BLaER1 (cell line): Measurements from ENCODE around the gene OCA2.

ENCODE experiments used
- H3K27ac ChIP-seq: shearing (Covaris generic); formaldehyde crosslinking; 2 replicates; pipeline ENCODE4 v1.8.1; 2022
- H3K27me3 ChIP-seq: shearing (Covaris generic); formaldehyde crosslinking; 2 replicates; pipeline ENCODE4 v1.8.1; 2022
- H3K36me3 ChIP-seq: shearing (Covaris generic); formaldehyde crosslinking; 2 replicates; pipeline ENCODE4 v1.8.1; 2022
- H3K4me1 ChIP-seq: shearing (Covaris generic); formaldehyde crosslinking; 2 replicates; pipeline ENCODE4 v1.8.1; 2022
- H3K4me2 ChIP-seq: shearing (Covaris generic); formaldehyde crosslinking; 2 replicates; pipeline ENCODE4 v1.8.1; 2022
- H3K4me3 ChIP-seq: shearing (Covaris generic); formaldehyde crosslinking; 2 replicates; pipeline ENCODE4 v1.8.1; 2022
- H3K9ac ChIP-seq: shearing (Covaris generic); formaldehyde crosslinking; 2 replicates; pipeline ENCODE4 v1.8.1; 2022
- H3K9me3 ChIP-seq: shearing (Covaris generic); formaldehyde crosslinking; 2 replicates; pipeline ENCODE4 v1.8.1; 2022
- H4K20me1 ChIP-seq: shearing (Covaris generic); formaldehyde crosslinking; 2 replicates; pipeline ENCODE4 v1.8.1; 2022
- Cebpa-rat ChIP-seq: shearing (Covaris generic); IDR thresholded peaks from 2 replicates; pipeline ENCODE4 v1.8.1; 2022

OCA2 gene

DNA sequence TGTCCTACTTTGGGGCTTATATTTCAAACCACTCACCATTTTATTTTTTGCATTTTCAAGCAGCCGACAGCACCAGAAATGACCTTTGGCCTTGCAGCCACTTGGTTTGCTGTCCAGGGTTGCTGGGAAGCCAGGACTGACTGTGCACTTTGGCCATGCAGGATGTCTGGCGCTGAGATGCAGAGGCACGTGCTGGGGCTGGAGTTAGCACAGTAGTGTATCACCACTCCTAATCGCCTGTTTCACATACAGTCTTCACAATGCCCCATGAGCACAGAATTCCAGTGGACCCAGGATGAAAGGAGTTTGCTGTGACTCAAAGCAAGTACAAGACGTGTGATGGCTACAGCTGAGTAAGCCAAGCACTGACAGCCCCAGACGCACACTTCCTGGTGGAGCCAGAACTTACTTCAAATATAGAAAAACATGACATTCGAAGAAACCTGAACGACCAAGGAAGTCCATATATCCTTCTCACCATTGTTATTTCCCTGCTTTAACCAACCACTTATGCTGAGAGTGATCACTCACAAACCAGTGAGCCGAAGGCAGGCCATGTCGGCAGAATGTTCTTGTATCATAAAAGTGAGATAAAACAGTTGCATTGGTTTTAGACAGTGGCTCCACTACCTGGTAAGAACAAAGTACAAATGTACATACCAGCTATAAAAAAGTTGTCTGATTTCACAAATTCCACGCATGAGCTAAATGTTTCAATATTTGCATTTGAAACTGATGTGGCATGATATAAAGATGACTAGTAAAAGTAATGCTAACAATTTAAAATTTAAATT lies 16.0 kb downstream of the OCA2 start:
- no peak for TF ChIP-seq Cebpa-rat
- Histone ChIP-seq H4K20me1 (no peaks in the 10 kb centered on the region), H3K4me2 (peak overlapping the region; percentile 24; the same call in 1 of the 2 replicates), H3K9me3 (peaks cover 7% of the 10 kb centered on the region; the same call in 1 of the 2 replicates), H3K4me1 (peaks cover 12% of the 10 kb centered on the region), H3K27ac (no peak overlapping the region), H3K4me3 (no peak overlapping the region), H3K27me3 (no peaks in the 10 kb centered on the region), H3K9ac (no peak overlapping the region), H3K36me3 (no peaks in the 10 kb centered on the region)

DNA sequence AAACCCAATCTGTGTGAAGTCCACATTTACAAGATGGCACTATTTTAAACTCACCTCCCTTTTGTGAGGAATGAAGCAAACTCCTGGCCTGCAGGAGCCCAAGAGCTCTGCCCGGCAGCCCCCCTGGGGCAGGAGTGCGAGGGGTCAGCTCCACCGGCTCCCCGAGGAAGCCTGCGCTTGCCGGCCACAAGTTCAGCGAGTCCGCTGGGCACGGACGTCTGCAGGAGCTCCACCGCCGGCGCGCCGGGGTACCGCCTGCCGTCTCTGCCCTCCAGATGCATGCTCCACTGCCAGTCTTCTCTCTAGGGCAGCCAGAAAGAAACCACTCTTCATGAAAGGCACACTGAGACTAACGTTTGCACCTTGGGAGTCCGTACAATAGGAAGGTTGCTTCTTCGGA lies 17.5 kb downstream of the OCA2 start:
- H3K27ac ChIP-seq = no peak overlapping the region
- H3K4me3 ChIP-seq = no peak overlapping the region
- peaks cover 7% of the 10 kb centered on the region; the same call in 1 of the 2 replicates for H3K9me3 ChIP-seq
- no peak overlapping the region for H3K9ac ChIP-seq
- H3K4me1 ChIP-seq = peaks cover 7% of the 10 kb centered on the region
- no peaks in the 10 kb centered on the region for H3K27me3 ChIP-seq
- H4K20me1 ChIP-seq = no peaks in the 10 kb centered on the region
- H3K4me2 ChIP-seq = no peak overlapping the region
- no peak for TF ChIP-seq Cebpa-rat
- H3K36me3 ChIP-seq = no peaks in the 10 kb centered on the region

DNA sequence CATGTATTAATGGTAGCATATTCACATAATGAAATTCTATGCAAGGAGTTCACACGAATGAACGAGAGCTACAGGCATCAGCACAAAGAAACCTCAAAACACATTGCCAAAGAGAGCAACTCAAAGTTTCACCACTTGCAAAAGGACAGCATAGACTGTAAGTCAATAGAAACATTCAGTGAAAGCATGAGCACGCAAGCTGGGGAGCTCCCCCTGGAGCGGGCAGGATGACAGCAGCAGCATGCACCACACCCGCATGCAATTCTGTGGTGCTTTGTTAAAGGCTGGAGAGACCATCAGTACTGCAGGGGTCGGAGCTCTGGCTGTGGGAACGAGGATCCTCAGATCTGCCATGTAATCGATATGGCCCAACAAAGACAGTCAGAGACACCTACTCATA lies 18.7 kb downstream of the OCA2 start:
- Histone ChIP-seq H3K4me2 (no peak overlapping the region), H3K4me1 (peaks cover 7% of the 10 kb centered on the region), H3K9ac (no peak overlapping the region), H4K20me1 (no peaks in the 10 kb centered on the region), H3K27me3 (no peaks in the 10 kb centered on the region), H3K4me3 (no peak overlapping the region), H3K9me3 (peaks cover 7% of the 10 kb centered on the region; the same call in 1 of the 2 replicates), H3K27ac (no peak overlapping the region), H3K36me3 (no peaks in the 10 kb centered on the region)
- no peak for TF ChIP-seq Cebpa-rat

DNA sequence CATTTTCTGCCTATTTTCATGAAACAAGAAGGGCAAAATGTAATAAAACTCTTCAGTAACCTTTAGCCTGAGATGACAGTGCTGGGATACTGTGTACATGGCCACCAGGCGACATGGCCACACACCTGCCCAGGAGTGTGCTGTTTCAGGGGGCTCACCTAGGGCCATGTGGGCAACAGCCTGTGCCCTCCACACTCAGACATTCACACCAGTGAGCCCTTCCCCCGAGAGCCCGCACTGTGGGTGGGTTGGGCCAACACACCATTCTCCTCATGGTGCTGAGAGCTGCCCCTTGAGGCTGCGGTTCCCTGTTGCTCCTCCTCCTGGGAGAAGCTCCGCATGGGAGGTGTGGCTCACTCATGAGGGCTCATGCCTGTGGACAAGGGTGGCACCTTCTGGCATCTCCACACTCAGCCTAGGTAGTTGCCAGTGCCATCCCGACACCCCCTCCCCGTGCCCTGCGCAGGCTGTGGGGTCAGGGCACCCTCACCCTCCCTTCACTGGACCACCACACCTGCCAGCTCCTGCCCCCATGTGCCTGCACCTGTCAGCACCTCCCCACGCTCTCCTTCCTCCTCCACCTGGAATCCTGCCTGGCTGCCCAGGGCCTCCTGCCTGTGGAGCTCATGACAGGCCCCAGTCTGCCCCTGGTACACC lies 19.7 kb downstream of the OCA2 start:
- H3K4me3 ChIP-seq = no peak overlapping the region
- H3K27me3 ChIP-seq = no peaks in the 10 kb centered on the region
- peaks cover 7% of the 10 kb centered on the region for H3K4me1 ChIP-seq
- no peak for TF ChIP-seq Cebpa-rat
- no peaks in the 10 kb centered on the region for H4K20me1 ChIP-seq
- no peaks in the 10 kb centered on the region for H3K36me3 ChIP-seq
- H3K4me2 ChIP-seq = no peak overlapping the region
- H3K9ac ChIP-seq = no peak overlapping the region
- H3K27ac ChIP-seq = no peak overlapping the region
- H3K9me3 ChIP-seq = peaks cover 7% of the 10 kb centered on the region; the same call in 1 of the 2 replicates

DNA sequence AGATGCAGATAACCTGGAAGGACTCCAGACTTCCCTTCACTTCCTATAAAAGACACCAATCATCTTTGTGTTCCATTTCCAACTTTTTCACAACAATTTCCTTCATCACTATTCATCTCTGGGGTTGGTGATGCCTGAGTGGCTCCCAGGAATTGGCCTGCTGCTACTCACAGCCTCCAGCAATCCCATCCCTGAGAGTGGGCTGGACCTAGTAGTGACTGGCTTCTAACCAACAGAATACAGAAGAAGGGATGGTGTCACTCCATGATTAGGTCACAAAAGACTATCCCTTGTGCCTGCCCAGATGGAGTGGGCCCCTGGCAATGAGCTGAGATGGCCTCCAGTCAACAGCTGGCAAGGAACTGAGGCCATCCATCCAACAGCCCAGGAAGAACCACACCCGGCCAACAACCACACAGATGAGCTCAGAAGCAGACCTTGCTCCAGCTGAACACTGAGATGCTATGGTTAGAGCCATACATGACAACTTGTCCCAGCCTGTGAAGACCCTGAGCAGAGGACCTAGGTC lies 20.9 kb downstream of the OCA2 start:
- Histone ChIP-seq H4K20me1 (no peaks in the 10 kb centered on the region), H3K27me3 (no peaks in the 10 kb centered on the region), H3K9ac (no peak overlapping the region), H3K4me2 (no peak overlapping the region), H3K36me3 (no peaks in the 10 kb centered on the region), H3K9me3 (peaks cover 7% of the 10 kb centered on the region; the same call in 1 of the 2 replicates), H3K4me3 (no peak overlapping the region), H3K4me1 (peaks cover 6% of the 10 kb centered on the region), H3K27ac (no peak overlapping the region)
- no peak for TF ChIP-seq Cebpa-rat

DNA sequence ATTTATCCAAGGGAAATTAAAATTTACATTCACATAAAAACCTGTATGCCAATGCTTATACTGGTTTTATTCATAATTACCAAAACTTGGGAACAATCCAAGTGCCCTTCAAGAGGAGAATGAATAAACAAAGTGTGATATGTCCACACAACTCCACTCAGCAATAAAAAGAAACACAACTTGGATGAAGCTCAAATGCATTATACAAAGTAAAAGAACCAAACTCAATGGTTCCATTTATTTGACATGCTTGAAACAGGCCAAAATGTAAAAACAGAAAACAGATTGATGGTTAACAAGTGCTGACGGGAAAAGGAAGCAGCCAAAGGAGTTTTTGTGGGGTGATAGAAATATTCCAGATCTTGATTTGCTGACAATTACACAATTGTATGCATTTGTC lies 23.5 kb downstream of the OCA2 start:
- Histone ChIP-seq H4K20me1 (no peaks in the 10 kb centered on the region), H3K27me3 (no peaks in the 10 kb centered on the region), H3K27ac (no peak overlapping the region), H3K4me1 (no peaks in the 10 kb centered on the region), H3K4me2 (no peak overlapping the region), H3K4me3 (no peak overlapping the region), H3K36me3 (no peaks in the 10 kb centered on the region), H3K9me3 (no peaks in the 10 kb centered on the region), H3K9ac (no peak overlapping the region)
- no peak for TF ChIP-seq Cebpa-rat

DNA sequence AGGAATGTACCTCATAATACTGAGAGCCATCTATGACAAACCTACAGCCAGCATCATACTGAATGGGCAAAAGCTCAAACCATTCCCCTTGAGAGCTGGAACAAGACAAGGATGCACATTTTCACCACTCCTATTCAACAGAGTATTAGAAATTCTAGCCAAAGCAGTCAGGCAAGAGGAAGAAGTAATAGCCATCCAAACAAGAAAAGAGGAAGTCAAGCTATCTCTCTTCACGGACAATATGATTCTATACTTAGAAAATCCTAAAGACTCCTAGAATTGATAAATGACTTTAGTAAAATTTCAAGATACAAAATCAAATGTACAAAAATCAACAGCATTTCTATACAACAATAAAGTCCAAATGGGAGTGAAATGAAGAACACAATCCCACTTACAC lies 30.2 kb downstream of the OCA2 start:
- TF ChIP-seq Cebpa-rat = no peak
- Histone ChIP-seq H3K27ac (no peak overlapping the region), H3K36me3 (no peaks in the 10 kb centered on the region), H3K9me3 (peaks cover 6% of the 10 kb centered on the region; the same call in 1 of the 2 replicates), H3K4me3 (no peak overlapping the region), H3K27me3 (no peaks in the 10 kb centered on the region), H3K4me1 (no peaks in the 10 kb centered on the region), H3K4me2 (no peak overlapping the region), H4K20me1 (no peaks in the 10 kb centered on the region), H3K9ac (no peak overlapping the region)

DNA sequence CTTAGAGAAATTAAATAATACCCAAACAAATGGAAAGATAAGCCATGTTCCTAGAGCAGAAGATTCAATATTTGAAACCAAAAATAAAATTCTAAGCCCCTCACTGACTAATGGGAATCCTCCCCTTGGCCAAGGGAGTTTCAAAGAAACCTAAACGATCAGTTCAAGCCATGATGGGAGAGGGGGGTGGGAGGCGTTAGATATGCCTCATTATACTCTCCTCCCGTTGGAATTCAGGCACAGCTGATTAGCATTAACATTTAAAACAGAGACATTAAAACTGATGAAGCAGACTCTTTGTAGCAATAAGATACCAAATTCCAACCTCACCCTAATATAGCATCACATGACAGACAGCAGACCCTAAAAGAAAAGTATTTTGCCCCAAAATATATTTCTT lies 32.9 kb downstream of the OCA2 start:
- H3K9me3 ChIP-seq = peaks cover 16% of the 10 kb centered on the region; the same call in 1 of the 2 replicates
- no peak overlapping the region for H3K9ac ChIP-seq
- no peak overlapping the region for H3K4me3 ChIP-seq
- no peak overlapping the region for H3K4me2 ChIP-seq
- TF ChIP-seq Cebpa-rat = no peak
- no peaks in the 10 kb centered on the region for H3K36me3 ChIP-seq
- no peaks in the 10 kb centered on the region for H3K27me3 ChIP-seq
- H3K27ac ChIP-seq = no peak overlapping the region
- no peaks in the 10 kb centered on the region for H3K4me1 ChIP-seq
- no peaks in the 10 kb centered on the region for H4K20me1 ChIP-seq

DNA sequence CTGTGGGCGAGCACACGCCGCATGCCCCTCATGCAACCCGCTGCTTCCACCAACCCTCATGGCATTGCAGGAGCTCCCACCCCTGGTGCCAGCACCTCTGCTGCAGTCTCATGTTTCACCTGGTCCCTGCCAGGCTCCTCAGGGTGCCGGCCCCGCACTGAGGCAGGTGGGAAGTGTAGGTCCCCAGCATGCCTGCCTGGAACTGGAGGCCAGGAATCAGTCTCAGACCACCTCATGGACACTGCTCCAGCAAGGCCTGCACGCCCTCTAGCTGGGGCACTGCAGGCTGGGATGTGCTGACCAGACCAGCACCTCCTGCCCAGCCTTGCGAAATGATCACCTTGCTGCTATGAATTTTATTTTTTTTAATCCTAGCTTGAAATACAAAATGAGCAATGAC lies 39.1 kb downstream of the OCA2 start:
- no peaks in the 10 kb centered on the region for H4K20me1 ChIP-seq

DNA sequence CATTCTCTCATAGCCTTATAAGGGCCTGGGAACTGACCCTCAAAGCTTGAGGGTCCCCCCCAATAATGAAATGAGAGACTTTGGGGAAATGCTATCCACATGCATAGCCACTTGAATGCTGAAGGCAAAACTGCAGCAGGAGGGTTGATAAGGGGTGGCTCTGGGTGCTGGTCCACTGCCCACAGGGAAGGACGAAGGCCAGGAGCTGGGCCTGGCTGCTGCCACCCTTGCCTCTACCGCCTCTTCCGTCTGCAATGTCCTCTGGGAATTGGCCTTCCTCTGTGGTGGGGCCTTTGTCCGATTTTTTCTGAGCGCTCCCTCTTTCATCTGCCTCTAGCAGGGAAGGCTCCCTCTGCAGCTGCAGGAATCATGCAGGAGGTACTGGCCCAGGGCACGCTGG lies 41.0 kb downstream of the OCA2 start:
- Histone ChIP-seq H3K27ac (peak overlapping the region; percentile 41; the same call in 1 of the 2 replicates), H3K36me3 (no peaks in the 10 kb centered on the region), H3K4me2 (peak overlapping the region; percentile 70), H4K20me1 (no peaks in the 10 kb centered on the region), H3K27me3 (no peaks in the 10 kb centered on the region), H3K9me3 (peaks cover 13% of the 10 kb centered on the region), H3K4me1 (peaks cover 21% of the 10 kb centered on the region), H3K9ac (peak overlapping the region; percentile 38; the same call in 1 of the 2 replicates), H3K4me3 (no peak overlapping the region)
- TF ChIP-seq Cebpa-rat = no peak

More for the DNA sequence above, 39.1 kb downstream of the OCA2 start:
- Histone ChIP-seq H3K36me3 (no peaks in the 10 kb centered on the region), H3K4me1 (peaks cover 15% of the 10 kb centered on the region), H3K4me3 (no peak overlapping the region), H3K9me3 (peaks cover 24% of the 10 kb centered on the region), H3K9ac (no peak overlapping the region), H3K4me2 (no peak overlapping the region), H3K27me3 (no peaks in the 10 kb centered on the region), H3K27ac (no peak overlapping the region)
- TF ChIP-seq Cebpa-rat = no peak
